Activated T-cell treated with anti-CD3 and anti-CD28 coated beads for 4 hours (primary cell): ENCODE results near the gene IRAK1.
"Not testable (repeated sequence)": the region's sequence is repeated elsewhere in the genome, so short reads cannot be mapped to it uniquely, and the experiment has no call there.

Experiments used
- DNase-seq: peaks from one replicate; pipeline ENCODE4 v3.0.0-alpha.2; 2020

IRAK1 gene

GRCh38 chrX:154018518-154019060 lies 1.1 kb downstream of the IRAK1 start:
- DNase-seq, result no peak

DNA sequence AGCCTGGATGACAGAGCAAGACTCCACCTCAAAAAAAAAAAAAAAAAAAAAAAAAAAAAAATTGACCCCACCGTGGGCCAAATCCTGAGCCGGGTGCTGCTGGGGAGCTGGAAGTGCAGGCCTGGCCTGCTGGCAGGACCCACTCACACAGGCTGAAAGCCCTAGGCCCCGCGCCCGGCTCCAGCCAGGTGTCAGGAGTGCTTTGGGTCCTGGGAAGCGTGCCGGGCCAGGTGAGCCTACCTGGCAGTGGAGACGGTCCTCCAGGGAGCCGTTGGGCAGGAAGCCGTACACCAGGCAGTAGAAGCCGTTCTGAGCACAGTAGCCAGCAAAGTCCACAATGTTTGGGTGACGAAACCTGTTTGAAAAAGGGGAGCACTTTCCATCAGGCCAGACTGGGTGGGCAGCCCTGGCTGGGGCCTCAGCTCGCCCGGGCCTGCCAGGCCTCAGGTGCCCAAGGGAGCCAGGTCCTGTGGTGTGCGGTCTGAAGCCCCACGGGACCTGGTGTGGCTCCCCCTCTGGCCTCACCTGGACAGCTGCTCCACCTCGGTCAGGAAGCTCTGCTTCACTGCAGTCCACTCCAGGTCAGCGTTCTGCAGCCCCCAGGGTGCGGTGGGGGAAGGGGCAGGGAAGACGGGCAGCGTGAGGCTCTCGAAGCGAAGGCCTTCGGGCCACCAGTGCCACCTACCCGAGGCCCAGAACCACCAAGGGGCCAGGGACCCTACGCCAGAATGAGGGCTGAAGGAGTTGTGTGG lies 1.8 kb downstream of the IRAK1 start:
- DNase-seq, result no peak

GRCh38 chrX:154016366-154017076 lies 3.2 kb downstream of the IRAK1 start:
- no peak for DNase-seq

GRCh38 chrX:154015581-154016264 lies 4.0 kb downstream of the IRAK1 start:
- DNase-seq, result no peak

DNA sequence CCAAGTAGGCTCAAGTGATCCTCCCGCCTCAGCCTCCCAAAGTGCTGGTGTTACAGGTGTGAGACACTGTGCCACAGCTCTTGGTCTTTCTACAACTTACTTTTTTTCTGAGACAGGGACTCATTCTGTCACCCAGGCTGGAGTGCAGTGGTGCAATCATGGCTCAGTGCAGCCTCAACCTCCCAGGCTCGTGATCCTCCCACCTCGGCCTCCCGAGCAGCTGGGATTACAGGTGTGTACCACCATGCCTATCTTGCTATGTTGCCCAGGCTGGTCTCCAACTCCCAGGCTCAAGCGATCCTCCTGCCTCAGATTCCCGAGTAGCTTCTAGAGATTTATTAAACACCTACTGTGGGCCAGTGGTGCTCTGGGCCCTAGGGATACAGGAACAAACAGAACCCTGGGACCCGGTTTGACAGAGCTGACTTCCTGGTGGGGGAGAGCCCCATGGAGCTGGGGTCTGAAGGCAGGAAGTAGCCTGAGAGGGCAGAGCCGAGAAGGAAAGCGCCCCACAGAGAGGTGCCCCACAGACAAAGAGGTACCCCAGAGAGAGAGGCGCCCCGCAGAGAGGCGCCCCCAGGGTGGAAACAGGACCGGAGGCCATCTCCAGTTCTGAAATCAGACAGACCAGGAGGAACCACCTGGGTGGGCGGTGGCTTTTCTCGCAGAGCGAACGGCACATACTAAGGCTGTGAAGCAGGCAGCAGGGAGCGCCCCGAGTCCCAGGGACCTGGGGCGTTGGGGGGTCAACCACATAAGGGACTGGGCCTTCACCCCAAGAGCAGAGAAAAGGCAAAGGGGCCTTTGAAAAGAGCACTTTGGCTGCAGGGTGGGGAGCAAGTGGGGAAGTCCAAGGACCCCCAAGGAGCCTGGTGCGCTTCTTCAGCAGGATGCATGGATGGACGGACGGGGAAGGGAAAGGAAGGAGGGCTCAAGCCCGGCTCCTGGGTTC lies 5.0 kb downstream of the IRAK1 start:
- DNase-seq, result no peak

DNA sequence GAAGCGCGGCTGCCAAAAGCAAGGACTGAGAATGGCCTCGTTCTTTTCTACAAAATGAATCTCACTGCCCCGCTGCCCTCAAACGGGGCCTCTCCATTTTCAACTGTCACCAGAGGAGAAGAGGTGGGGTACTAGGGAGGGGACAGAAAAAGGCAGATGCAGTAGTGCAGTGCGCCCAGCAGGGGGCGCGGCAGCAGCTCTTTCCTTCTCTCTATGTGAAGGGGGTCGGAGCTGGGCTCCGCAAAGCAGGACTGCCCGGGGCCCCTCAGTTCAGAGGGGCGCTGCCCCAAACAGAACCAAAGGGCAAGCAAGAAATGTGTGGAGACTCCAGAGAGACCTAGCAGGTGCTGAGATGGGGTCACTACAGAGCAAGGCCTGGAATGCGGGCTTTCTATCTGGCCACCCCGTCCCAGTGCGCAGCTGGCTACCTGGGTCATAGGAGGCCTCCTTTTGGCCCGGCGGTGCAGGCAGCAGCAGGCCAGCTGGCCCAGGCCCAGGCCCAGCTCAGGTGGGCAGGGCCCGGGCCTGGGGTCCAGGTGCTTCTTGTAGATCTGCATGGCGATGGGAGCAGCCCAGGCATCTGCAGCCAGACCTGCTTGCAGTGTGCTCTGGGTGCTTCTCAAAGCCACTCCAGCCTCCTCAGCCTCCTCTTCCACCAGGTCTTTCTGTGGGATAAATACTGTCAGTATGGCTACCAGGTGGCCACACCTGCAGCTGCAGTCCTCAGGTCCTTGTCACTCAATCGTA lies 5.9 kb downstream of the IRAK1 start:
- no peak for DNase-seq

- DNase-seq, result no peak
These were observed 6.7 kb downstream of the IRAK1 start for GRCh38 chrX:154013001-154013421.

- DNase-seq, result no peak
These were observed 7.2 kb downstream of the IRAK1 start for GRCh38 chrX:154012336-154012991.

DNA sequence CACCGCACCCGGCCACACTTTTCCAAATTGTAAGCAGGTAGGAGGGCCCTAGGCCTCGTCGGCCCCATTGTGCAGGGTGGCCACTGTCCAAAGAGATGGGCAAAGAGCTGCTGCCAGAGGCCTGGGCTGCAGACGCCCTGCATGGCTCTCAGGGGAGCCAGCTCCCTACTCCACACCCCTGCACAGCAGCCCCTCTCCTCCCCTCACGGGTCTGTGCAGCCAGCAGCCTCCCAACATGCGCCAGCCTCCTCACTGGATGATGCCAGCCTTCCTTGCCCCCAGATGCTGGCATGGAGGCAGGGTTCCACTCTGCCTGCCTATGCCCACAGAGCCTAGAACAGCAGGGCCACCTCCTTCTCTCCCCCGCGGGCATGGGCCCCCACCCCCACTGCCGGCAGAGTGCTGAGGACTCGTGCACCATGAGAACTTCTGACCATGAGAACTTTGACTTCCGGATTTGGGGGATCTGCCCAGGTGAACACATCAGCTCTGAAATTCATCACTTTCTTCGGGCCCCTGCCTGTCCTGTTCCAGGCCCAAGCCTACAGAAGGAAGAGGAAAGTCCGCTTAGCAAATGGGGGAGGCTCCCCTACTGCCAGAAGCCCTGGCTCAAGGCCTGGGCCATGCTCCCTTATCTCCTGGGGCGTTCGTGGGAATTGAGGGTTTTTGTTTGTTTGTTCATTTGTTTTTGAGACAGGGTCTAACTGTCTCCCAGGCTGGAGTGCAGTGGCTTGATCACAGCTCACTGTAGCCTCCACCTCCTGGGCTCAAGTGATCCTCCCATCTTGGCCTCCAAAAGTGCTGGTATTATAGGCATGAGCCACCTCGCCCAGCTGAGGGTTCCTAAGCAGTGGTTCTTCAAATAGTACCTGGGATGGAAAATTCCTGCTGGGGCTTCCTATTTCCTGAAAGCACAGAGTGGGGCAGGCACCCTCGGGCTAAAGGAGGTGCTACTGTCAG lies 8.0 kb downstream of the IRAK1 start:
- no peak for DNase-seq

- no peak for DNase-seq
These were observed 9.2 kb downstream of the IRAK1 start for GRCh38 chrX:154010330-154011087.

- no peak for DNase-seq
These were observed 11.2 kb downstream of the IRAK1 start for GRCh38 chrX:154008521-154008920.

DNA sequence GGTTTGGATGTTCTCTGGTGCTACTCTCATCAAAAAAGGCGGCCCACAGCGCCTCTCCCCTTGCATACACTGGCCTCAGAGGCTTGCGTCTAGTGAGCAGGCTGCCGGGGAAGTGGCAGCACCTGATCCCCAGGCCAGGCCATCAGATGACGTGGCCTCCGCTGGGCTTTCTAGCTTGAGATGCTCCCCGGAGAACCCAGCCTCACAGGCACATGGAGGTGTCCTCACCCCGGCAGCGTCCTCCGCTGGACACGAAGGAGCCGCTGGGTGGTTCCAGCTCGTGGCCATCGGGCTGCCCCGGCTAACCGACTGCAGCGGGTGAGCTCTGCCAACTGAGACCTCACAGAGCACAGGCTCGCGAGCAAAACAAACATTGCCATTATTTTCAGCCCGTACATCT lies 12.8 kb downstream of the IRAK1 start:
- no peak for DNase-seq

GRCh38 chrX:154004315-154004714 lies 15.4 kb downstream of the IRAK1 start:
- no peak for DNase-seq

DNA sequence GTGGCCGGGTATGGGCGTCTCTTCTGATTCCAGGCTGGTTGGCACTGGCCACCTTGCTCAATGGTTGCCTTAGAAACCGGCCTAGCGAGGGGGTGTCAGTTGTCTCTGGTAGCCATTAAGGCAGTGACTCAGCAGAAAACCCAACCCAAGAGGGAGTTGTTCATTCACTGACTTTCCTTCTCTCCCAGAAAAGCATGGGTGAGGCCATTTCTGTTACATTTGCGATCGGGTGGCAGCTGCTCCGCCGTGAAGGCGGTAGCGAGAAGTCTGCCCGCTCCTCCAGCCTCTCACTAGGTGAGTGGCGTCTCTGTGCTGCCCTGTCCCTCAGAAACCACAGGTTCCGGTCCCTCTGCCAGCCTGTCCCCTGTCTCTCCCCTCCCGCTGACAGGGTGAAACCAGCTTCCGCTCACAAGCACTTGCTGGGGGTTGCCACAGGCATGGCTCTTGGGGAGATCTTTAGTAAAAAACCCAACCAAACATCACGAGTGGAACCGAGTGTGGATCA lies 17.4 kb downstream of the IRAK1 start:
- no peak for DNase-seq

DNA sequence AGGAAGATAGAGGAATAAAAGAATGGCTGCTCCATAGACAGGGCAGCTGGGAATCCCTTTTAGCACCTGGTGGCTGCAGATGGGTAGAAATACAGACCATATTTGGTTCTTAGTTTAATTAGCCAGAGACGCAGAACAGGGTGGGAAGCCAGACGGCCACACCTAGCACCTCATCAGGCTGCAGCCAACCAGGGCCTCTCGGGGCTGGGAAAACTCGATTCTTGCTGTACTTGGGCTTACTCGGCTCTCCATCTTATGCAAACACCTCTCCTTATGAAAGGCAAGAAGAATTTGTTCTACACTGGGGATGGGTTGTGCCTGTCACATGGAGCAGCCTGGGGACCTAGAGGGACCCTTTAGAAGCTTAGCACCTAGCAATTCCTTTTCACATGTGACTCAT lies 19.7 kb downstream of the IRAK1 start:
- no peak for DNase-seq

DNA sequence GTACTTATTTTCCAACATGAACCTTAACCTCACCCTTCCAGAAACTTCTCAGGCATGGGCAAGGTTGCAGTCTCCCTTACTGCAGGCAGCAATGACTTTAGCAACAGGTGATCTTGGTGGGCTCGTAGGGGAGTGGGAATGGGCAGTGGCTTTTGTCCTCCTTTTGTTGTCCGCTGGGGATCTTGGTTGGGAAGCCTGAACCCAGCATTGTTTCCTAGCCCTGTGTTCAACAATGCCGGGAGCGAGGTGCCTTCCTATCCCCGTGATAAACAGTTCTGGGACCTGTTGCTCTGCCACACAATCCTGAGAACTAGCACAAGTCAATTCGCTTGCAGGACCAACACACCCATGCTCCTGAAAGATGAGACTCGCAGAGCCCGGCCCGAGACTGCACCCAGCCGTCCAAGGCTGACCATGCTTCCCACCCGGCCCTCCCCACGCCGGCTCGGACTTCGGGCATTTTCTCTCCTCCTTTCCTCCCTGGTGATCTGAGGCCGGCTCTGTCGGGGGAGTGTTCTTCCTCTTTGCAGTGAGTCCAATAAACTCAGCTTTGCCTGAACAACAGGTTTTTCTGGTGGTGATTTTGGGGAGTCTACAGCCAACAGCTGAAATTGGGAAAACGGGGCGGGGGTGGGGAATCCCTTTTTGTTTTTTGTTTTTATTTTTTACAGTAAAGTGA lies 20.2 kb downstream of the IRAK1 start:
- DNase-seq, result no peak

GRCh38 chrX:153995504-153995903 lies 24.2 kb downstream of the IRAK1 start:
- no peak for DNase-seq

DNA sequence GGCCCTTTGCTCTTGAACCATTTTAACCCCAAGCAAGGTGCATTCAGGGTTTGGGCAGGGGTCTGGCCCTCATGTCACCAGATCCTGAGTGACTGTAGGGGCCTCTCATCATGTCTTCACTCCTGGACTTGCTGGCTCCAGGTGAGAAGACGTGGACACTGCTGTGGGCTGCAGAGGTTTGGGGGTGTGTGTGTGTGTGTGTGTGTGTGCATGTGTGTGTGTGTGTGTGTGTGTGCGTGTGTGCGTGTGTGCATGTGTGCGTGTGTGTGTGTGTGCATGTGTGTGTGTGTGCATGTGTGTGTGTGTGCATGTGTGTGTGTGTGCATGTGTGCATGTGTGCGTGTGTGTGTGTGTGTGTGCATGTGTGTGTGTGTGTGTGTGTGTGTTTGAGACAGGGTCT lies 25.3 kb downstream of the IRAK1 start:
- not testable (repeated sequence) for DNase-seq
